WTC11 (cell line): ENCODE results near the gene LRRC8A. TPM values are rescaled to one million over a fixed set of nuclear protein-coding genes. Genes with fewer than 3 reads are reported as not detected.

Experiments used
- ATAC-seq: fragments of 200-7000 bp; cut with Tn5 transposase; 2 replicates; pipeline ENCODE4 v1.10.0; 2021; ENCODE audit warnings: mild to moderate bottlenecking, moderate library complexity
- CTCF ChIA-PET: fragments of 300-600 bp; sonication (Branson Sonifier 250); formaldehyde crosslinking; loops from one replicate; lab custom pipeline; 2021; ENCODE audit warnings: antibody characterized with exemption; lab: Charles Lee
- POLR2A ChIA-PET: fragments of 350-600 bp; sonication (Branson Sonifier 250); formaldehyde crosslinking; loops from one replicate; lab custom pipeline; 2021; ENCODE audit warnings: antibody characterized with exemption; lab: Charles Lee
- DNase-seq: peaks from one replicate; pipeline ENCODE4 v3.0.0; 2021; ENCODE audit warnings: low spot score
- H3K27ac Mint-ChIP-seq: 2 replicates; pipeline ENCODE4 v1.8.0; 2021; ENCODE audit warnings: mixed read lengths
- H3K27me3 Mint-ChIP-seq: 2 replicates; pipeline ENCODE4 v1.8.0; 2021; ENCODE audit warnings: low read depth, mild to moderate bottlenecking, moderate library complexity, mixed read lengths
- H3K36me3 Mint-ChIP-seq: 2 replicates; pipeline ENCODE4 v1.8.0; 2021; ENCODE audit warnings: mixed read lengths
- H3K4me1 Mint-ChIP-seq: 2 replicates; pipeline ENCODE4 v1.8.0; 2022; ENCODE audit warnings: mixed read lengths
- H3K4me3 Mint-ChIP-seq: 2 replicates; pipeline ENCODE4 v1.8.0; 2021; ENCODE audit warnings: mild to moderate bottlenecking, moderate library complexity, mixed read lengths
- H3K9me3 Mint-ChIP-seq: 2 replicates; pipeline ENCODE4 v1.8.0; 2021; ENCODE audit warnings: mixed read lengths
- FOXP1 ChIP-seq: sonication (generic); formaldehyde crosslinking; IDR thresholded peaks from 2 replicates; pipeline ENCODE4 v1.8.0; 2022; ENCODE audit warnings: missing genetic modification reagents, mild to moderate bottlenecking, moderate library complexity, borderline replicate concordance
- HMGA2 ChIP-seq: fragments of 250-450 bp; sonication (Bioruptor Pico); IDR thresholded peaks from 2 replicates; pipeline ENCODE4 v1.4.0; 2021; ENCODE audit warnings: mild to moderate bottlenecking, moderate library complexity
- IRF2 ChIP-seq: sonication (generic); formaldehyde crosslinking; IDR thresholded peaks from 2 replicates; pipeline ENCODE4 v1.8.0; 2022; ENCODE audit warnings: low read depth, missing genetic modification reagents, borderline replicate concordance
- MXD4 ChIP-seq: fragments of 250-450 bp; sonication (Bioruptor Pico); IDR thresholded peaks from 2 replicates; pipeline ENCODE4 v1.8.0; 2021; ENCODE audit warnings: mild to moderate bottlenecking, moderate library complexity, borderline replicate concordance
- NR1H2 ChIP-seq: sonication (generic); formaldehyde crosslinking; IDR thresholded peaks from 2 replicates; pipeline ENCODE4 v1.9.0; 2021; ENCODE audit warnings: mild to moderate bottlenecking, moderate library complexity, missing genetic modification reagents
- SMAD3 ChIP-seq: sonication (generic); formaldehyde crosslinking; IDR thresholded peaks from 2 replicates; pipeline ENCODE4 v1.8.0; 2022; ENCODE audit warnings: missing genetic modification reagents, mild to moderate bottlenecking, borderline replicate concordance
- SOX15 ChIP-seq: fragments of 250-450 bp; sonication (Bioruptor Pico); IDR thresholded peaks from 2 replicates; pipeline ENCODE4 v1.9.0; 2021; ENCODE audit warnings: mild to moderate bottlenecking
- ZNF317 ChIP-seq: sonication (generic); formaldehyde crosslinking; IDR thresholded peaks from 2 replicates; pipeline ENCODE4 v1.8.1; 2023; ENCODE audit warnings: low read depth, mild to moderate bottlenecking, moderate library complexity, missing genetic modification reagents, borderline replicate concordance
- ZNF423 ChIP-seq: fragments of 250-450 bp; sonication (Bioruptor Pico); IDR thresholded peaks from 2 replicates; pipeline ENCODE4 v2.1.2; 2022; ENCODE audit warnings: mild to moderate bottlenecking, moderate library complexity
- total RNA-seq: library from RNA; stranded (reverse); gene quantifications from 3 replicates; pipeline ENCODE4 v1.2.3, GENCODE V29; 2021
- TF ChIP-seq, protein P1 (sequence below): fragments of 250-450 bp; sonication (Bioruptor Pico); IDR thresholded peaks from 2 replicates; pipeline ENCODE4 v1.9.0; 2021; ENCODE audit warnings: mild to moderate bottlenecking
- TF ChIP-seq, protein P2 (sequence below): fragments of 200-600 bp; IDR thresholded peaks from 2 replicates; pipeline ENCODE4 v1.8.0; 2022; ENCODE audit warnings: antibody characterized with exemption
- TF ChIP-seq, protein P3 (sequence below): sonication (generic); formaldehyde crosslinking; IDR thresholded peaks from 2 replicates; pipeline ENCODE4 v1.8.1; 2022; ENCODE audit warnings: low read depth, missing genetic modification reagents, borderline replicate concordance
- TF ChIP-seq, protein P4 (sequence below): sonication (generic); formaldehyde crosslinking; IDR thresholded peaks from 2 replicates; pipeline ENCODE4 v1.8.1; 2022; ENCODE audit warnings: missing genetic modification reagents, borderline replicate concordance
- TF ChIP-seq, protein P5 (sequence below): fragments of 250-450 bp; sonication (Bioruptor Pico); IDR thresholded peaks from 2 replicates; pipeline ENCODE4 v2.1.2; 2022; ENCODE audit warnings: mild to moderate bottlenecking, moderate library complexity
- TF ChIP-seq, protein P6 (sequence below): sonication (generic); formaldehyde crosslinking; IDR thresholded peaks from 2 replicates; pipeline ENCODE4 v1.8.0; 2022; ENCODE audit warnings: mild to moderate bottlenecking, missing genetic modification reagents
- TF ChIP-seq, protein P7 (sequence below): sonication (generic); formaldehyde crosslinking; IDR thresholded peaks from 2 replicates; pipeline ENCODE4 v1.8.0; 2022; ENCODE audit warnings: mild to moderate bottlenecking, missing genetic modification reagents

Gene LRRC8A
- total RNA-seq, 1 experiment from 2014 or later = 83.5 TPM

DNA sequence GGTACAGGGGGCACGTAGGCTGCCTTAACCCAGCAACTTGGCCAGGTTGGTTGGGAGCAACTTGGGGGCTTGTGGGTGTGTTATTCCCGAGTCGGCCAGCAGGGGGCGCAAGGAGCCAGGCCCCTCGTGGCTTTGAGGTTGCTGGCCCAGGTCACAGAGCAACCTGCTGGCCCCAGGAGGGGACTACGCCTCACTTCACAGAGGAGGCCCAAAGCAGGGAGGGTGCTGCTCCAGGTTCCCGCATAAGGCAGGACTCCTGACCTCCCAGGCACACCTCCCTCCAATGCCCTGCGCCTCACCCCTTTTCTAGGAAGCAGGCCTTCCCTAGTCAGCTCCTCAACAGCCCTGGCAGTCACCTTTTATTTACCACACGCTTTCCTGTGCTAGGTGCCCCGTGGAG lies 18.3 kb upstream of the LRRC8A start:
- H3K36me3 Mint-ChIP-seq = no peaks in the 10 kb centered on the region
- TF ChIP-seq IRF2 (CRISPR knock-in tag) (no peak), HMGA2 (CRISPR knock-in tag) (no peak), MXD4 (CRISPR knock-in tag) (no peak), NR1H2 (CRISPR knock-in tag) (no peak), SOX15 (CRISPR knock-in tag) (no peak), ZNF423 (CRISPR knock-in tag) (peak; percentile 15; the same call in 1 of the 2 replicates), ZNF317 (CRISPR knock-in tag) (no peak), SMAD3 (CRISPR knock-in tag) (no peak), FOXP1 (CRISPR knock-in tag) (peak; percentile 43; the same call in 1 of the 2 replicates)
- TF ChIP-seq, protein P1, sequence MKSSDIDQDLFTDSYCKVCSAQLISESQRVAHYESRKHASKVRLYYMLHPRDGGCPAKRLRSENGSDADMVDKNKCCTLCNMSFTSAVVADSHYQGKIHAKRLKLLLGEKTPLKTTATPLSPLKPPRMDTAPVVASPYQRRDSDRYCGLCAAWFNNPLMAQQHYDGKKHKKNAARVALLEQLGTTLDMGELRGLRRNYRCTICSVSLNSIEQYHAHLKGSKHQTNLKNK (CRISPR knock-in tag) = no peak
- TF ChIP-seq, protein P2, sequence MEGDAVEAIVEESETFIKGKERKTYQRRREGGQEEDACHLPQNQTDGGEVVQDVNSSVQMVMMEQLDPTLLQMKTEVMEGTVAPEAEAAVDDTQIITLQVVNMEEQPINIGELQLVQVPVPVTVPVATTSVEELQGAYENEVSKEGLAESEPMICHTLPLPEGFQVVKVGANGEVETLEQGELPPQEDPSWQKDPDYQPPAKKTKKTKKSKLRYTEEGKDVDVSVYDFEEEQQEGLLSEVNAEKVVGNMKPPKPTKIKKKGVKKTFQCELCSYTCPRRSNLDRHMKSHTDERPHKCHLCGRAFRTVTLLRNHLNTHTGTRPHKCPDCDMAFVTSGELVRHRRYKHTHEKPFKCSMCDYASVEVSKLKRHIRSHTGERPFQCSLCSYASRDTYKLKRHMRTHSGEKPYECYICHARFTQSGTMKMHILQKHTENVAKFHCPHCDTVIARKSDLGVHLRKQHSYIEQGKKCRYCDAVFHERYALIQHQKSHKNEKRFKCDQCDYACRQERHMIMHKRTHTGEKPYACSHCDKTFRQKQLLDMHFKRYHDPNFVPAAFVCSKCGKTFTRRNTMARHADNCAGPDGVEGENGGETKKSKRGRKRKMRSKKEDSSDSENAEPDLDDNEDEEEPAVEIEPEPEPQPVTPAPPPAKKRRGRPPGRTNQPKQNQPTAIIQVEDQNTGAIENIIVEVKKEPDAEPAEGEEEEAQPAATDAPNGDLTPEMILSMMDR = peak; percentile 100
- TF ChIP-seq, protein P3, sequence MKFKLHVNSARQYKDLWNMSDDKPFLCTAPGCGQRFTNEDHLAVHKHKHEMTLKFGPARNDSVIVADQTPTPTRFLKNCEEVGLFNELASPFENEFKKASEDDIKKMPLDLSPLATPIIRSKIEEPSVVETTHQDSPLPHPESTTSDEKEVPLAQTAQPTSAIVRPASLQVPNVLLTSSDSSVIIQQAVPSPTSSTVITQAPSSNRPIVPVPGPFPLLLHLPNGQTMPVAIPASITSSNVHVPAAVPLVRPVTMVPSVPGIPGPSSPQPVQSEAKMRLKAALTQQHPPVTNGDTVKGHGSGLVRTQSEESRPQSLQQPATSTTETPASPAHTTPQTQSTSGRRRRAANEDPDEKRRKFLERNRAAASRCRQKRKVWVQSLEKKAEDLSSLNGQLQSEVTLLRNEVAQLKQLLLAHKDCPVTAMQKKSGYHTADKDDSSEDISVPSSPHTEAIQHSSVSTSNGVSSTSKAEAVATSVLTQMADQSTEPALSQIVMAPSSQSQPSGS (CRISPR knock-in tag) = no peak
- TF ChIP-seq, protein P4, sequence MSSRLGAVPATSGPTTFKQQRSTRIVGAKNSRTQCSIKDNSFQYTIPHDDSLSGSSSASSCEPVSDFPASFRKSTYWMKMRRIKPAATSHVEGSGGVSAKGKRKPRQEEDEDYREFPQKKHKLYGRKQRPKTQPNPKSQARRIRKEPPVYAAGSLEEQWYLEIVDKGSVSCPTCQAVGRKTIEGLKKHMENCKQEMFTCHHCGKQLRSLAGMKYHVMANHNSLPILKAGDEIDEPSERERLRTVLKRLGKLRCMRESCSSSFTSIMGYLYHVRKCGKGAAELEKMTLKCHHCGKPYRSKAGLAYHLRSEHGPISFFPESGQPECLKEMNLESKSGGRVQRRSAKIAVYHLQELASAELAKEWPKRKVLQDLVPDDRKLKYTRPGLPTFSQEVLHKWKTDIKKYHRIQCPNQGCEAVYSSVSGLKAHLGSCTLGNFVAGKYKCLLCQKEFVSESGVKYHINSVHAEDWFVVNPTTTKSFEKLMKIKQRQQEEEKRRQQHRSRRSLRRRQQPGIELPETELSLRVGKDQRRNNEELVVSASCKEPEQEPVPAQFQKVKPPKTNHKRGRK (CRISPR knock-in tag) = no peak
- TF ChIP-seq, protein P5, sequence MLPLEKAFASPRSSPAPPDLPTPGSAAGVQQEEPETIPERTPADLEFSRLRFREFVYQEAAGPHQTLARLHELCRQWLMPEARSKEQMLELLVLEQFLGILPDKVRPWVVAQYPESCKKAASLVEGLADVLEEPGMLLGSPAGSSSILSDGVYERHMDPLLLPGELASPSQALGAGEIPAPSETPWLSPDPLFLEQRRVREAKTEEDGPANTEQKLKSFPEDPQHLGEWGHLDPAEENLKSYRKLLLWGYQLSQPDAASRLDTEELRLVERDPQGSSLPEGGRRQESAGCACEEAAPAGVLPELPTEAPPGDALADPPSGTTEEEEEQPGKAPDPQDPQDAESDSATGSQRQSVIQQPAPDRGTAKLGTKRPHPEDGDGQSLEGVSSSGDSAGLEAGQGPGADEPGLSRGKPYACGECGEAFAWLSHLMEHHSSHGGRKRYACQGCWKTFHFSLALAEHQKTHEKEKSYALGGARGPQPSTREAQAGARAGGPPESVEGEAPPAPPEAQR (CRISPR knock-in tag) = no peak
- TF ChIP-seq, protein P6, sequence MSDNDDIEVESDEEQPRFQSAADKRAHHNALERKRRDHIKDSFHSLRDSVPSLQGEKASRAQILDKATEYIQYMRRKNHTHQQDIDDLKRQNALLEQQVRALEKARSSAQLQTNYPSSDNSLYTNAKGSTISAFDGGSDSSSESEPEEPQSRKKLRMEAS (CRISPR knock-in tag) = peak; percentile 68; the same call in 1 of the 2 replicates
- TF ChIP-seq, protein P7, sequence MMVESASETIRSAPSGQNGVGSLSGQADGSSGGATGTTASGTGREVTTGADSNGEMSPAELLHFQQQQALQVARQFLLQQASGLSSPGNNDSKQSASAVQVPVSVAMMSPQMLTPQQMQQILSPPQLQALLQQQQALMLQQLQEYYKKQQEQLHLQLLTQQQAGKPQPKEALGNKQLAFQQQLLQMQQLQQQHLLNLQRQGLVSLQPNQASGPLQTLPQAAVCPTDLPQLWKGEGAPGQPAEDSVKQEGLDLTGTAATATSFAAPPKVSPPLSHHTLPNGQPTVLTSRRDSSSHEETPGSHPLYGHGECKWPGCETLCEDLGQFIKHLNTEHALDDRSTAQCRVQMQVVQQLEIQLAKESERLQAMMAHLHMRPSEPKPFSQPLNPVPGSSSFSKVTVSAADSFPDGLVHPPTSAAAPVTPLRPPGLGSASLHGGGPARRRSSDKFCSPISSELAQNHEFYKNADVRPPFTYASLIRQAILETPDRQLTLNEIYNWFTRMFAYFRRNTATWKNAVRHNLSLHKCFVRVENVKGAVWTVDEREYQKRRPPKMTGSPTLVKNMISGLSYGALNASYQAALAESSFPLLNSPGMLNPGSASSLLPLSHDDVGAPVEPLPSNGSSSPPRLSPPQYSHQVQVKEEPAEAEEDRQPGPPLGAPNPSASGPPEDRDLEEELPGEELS = no peak
- TF ChIP-seq, all 79 proteins: peak for 4
- ChIA-PET POLR2A (no interaction called here), CTCF (interaction anchor here (0.6 to 5.1 kb wide), 12 partner anchors 10 to 440 kb away, joined by 3 to 54 read pairs (median 4); partner anchors contain the start of genes PHYHD1 and SPOUT1)
- peak overlapping the region; percentile 53; the same call in 1 of the 2 replicates for H3K27ac Mint-ChIP-seq
- H3K4me1 Mint-ChIP-seq = peaks cover 19% of the 10 kb centered on the region; the same call in 1 of the 2 replicates
- DNase-seq (peak; percentile 95), ATAC-seq (peak; percentile 99)
- no peak overlapping the region for H3K4me3 Mint-ChIP-seq
- no peaks in the 10 kb centered on the region for H3K9me3 Mint-ChIP-seq
- H3K27me3 Mint-ChIP-seq = no peaks in the 10 kb centered on the region
